Hippocampal formation (tissue), 2 donors: ENCODE data around the gene WASHC2A.
"Not testable (repeated sequence)": the region's sequence is repeated elsewhere in the genome, so short reads cannot be mapped to it uniquely, and the experiment has no call there.

Experiments used
- DNase-seq, 2 donors: peaks; one replicate each; lab custom pipeline; 2025; lab: John Stamatoyannopoulos, UW

The WASHC2A gene

GRCh38 chr10:50061548-50061947 lies 6.2 kb upstream of the WASHC2A start:
- not testable (repeated sequence) for DNase-seq

- DNase-seq: no peak
Measured at GRCh38 chr10:50063100-50063499, 4.7 kb upstream of the WASHC2A start.

- DNase-seq: not testable (repeated sequence)
Measured at GRCh38 chr10:50068352-50068659, 552 bp downstream of the WASHC2A start.

- DNase-seq: not testable (repeated sequence)
Measured at GRCh38 chr10:50075139-50075538, 7.4 kb downstream of the WASHC2A start.

GRCh38 chr10:50075544-50075943 lies 7.8 kb downstream of the WASHC2A start:
- not testable (repeated sequence) for DNase-seq

- not testable (repeated sequence) for DNase-seq
Measured at GRCh38 chr10:50091304-50091703, 23.6 kb downstream of the WASHC2A start.

GRCh38 chr10:50092928-50093327 lies 25.2 kb downstream of the WASHC2A start:
- DNase-seq: not testable (repeated sequence)

GRCh38 chr10:50094630-50095029 lies 26.9 kb downstream of the WASHC2A start:
- DNase-seq: not testable (repeated sequence)

GRCh38 chr10:50095402-50095801 lies 27.6 kb downstream of the WASHC2A start:
- DNase-seq: not testable (repeated sequence)

- DNase-seq: not testable (repeated sequence)
Measured at GRCh38 chr10:50096722-50097121, 29.0 kb downstream of the WASHC2A start.

- DNase-seq: not testable (repeated sequence)
Measured at GRCh38 chr10:50098645-50099044, 30.9 kb downstream of the WASHC2A start.

GRCh38 chr10:50101139-50101582 lies 33.4 kb downstream of the WASHC2A start:
- not testable (repeated sequence) for DNase-seq

- DNase-seq: not testable (repeated sequence)
Measured at GRCh38 chr10:50101747-50102146, 34.0 kb downstream of the WASHC2A start.

- not testable (repeated sequence) for DNase-seq
Measured at GRCh38 chr10:50102267-50102666, 34.5 kb downstream of the WASHC2A start.

GRCh38 chr10:50108999-50109698 lies 41.4 kb downstream of the WASHC2A start:
- not testable (repeated sequence) for DNase-seq

- not testable (repeated sequence) for DNase-seq
Measured at GRCh38 chr10:50112419-50113112, 44.8 kb downstream of the WASHC2A start.

GRCh38 chr10:50126765-50127164 lies 59.0 kb downstream of the WASHC2A start:
- DNase-seq: not testable (repeated sequence)

- DNase-seq: not testable (repeated sequence)
Measured at GRCh38 chr10:50127770-50128292, 60.1 kb downstream of the WASHC2A start.

GRCh38 chr10:50131245-50131965 lies 63.7 kb downstream of the WASHC2A start:
- DNase-seq: peak in 1 of 2 donors; percentile 1

- DNase-seq: not testable (repeated sequence)
Measured at GRCh38 chr10:50132322-50132721, 64.6 kb downstream of the WASHC2A start.

- not testable (repeated sequence) for DNase-seq
Measured at GRCh38 chr10:50132841-50133240, 65.1 kb downstream of the WASHC2A start.

- DNase-seq: not testable (repeated sequence)
Measured at GRCh38 chr10:50143512-50144174, 75.9 kb downstream of the WASHC2A start.
